ENCODE measurements around the gene AKT3. TPM values are rescaled to one million over a fixed set of nuclear protein-coding genes. Genes with fewer than 3 reads are reported as not detected.

Gene AKT3
- total RNA-seq, 2 experiments from 2014 or later = 29.3 to 34.6 TPM

GRCh38 chr1:243748227-243748626, 101.8 kb downstream of the AKT3 start:
- POLR2A ChIA-PET = no interaction called here
- no peak for ATAC-seq

GRCh38 chr1:243746751-243747150, 103.3 kb downstream of the AKT3 start:
- POLR2A ChIA-PET = interaction anchor here (0.6 kb wide), 1 partner anchor 35 kb away, joined by 4 read pairs; no protein-coding TSS in a partner anchor
- Mint-ChIP-seq H3K4me3 (no peak overlapping the region), H3K27me3 (no peaks in the 10 kb centered on the region), H3K36me3 (ENCODE audit: low read depth) (peaks cover 3% of the 10 kb centered on the region), H3K4me1 (peaks cover 20% of the 10 kb centered on the region), H3K9me3 (ENCODE audit: low read depth) (no peaks in the 10 kb centered on the region), H3K27ac (no peak overlapping the region)
- no peak for DNase-seq
- intact Hi-C loops (cut with DNase I, micrococcal nuclease) = loop anchor here in 1 of 2 experiments (10.0 kb wide), 1 partner anchor 342 kb away; no protein-coding TSS in a partner anchor
- no peak for ATAC-seq
- CTCF ChIA-PET = interaction anchor here (1.3 kb wide), 1 partner anchor 10 kb away, joined by 3 read pairs; no protein-coding TSS in a partner anchor

More at GRCh38 chr1:243748227-243748626, 101.8 kb downstream of the AKT3 start:
- H3K4me1 Mint-ChIP-seq = peaks cover 23% of the 10 kb centered on the region
- no peaks in the 10 kb centered on the region for H3K27me3 Mint-ChIP-seq
- no peaks in the 10 kb centered on the region for H3K36me3 Mint-ChIP-seq (ENCODE audit: low read depth)
- no peak overlapping the region for H3K4me3 Mint-ChIP-seq
- CTCF ChIA-PET = interaction anchor here (0.6 to 1.8 kb wide), 10 partner anchors 8 to 406 kb away, joined by 3 to 6 read pairs (median 3); no protein-coding TSS in a partner anchor
- DNase-seq = no peak
- intact Hi-C loops (cut with DNase I, micrococcal nuclease) = loop anchor here (1.0 to 10.0 kb wide), 3 partner anchors 343 to 525 kb away; no protein-coding TSS in a partner anchor
- H3K9me3 Mint-ChIP-seq (ENCODE audit: low read depth) = no peaks in the 10 kb centered on the region
- H3K27ac Mint-ChIP-seq = no peak overlapping the region

GRCh38 chr1:243745356-243745755, 104.7 kb downstream of the AKT3 start:
- DNase-seq (no peak), ATAC-seq (no peak)
- Mint-ChIP-seq H3K4me3 (no peak overlapping the region), H3K27me3 (no peaks in the 10 kb centered on the region), H3K9me3 (ENCODE audit: low read depth) (no peaks in the 10 kb centered on the region), H3K36me3 (ENCODE audit: low read depth) (peaks cover 3% of the 10 kb centered on the region), H3K4me1 (peaks cover 16% of the 10 kb centered on the region), H3K27ac (no peak overlapping the region)
- ChIA-PET POLR2A (no interaction called here), CTCF (interaction anchor here (1.3 to 1.5 kb wide), 2 partner anchors 8 to 402 kb away, joined by 3 read pairs; no protein-coding TSS in a partner anchor)
- intact Hi-C loops (cut with DNase I, micrococcal nuclease) = loop anchor here in 1 of 2 experiments (10.0 kb wide), 1 partner anchor 341 kb away; no protein-coding TSS in a partner anchor

- DNase-seq (no peak), ATAC-seq (no peak)
- POLR2A ChIA-PET = no interaction called here
- intact Hi-C loops (cut with DNase I, micrococcal nuclease) = loop anchor here in 1 of 2 experiments (10.0 kb wide), 1 partner anchor 338 kb away; no protein-coding TSS in a partner anchor
- H3K4me3 Mint-ChIP-seq = no peak overlapping the region
- CTCF ChIA-PET = no interaction called here
- H3K4me1 Mint-ChIP-seq = peaks cover 17% of the 10 kb centered on the region
- peaks cover 7% of the 10 kb centered on the region for H3K36me3 Mint-ChIP-seq (ENCODE audit: low read depth)
- no peak overlapping the region for H3K27ac Mint-ChIP-seq
- no peaks in the 10 kb centered on the region for H3K9me3 Mint-ChIP-seq (ENCODE audit: low read depth)
- H3K27me3 Mint-ChIP-seq = no peaks in the 10 kb centered on the region
Observed at GRCh38 chr1:243742819-243743218, 107.2 kb downstream of the AKT3 start.

GRCh38 chr1:243740255-243740999, 109.6 kb downstream of the AKT3 start:
- intact Hi-C loops (cut with DNase I, micrococcal nuclease) = loop anchor here in 1 of 2 experiments (10.0 kb wide), 1 partner anchor 336 kb away; no protein-coding TSS in a partner anchor
- H3K27ac Mint-ChIP-seq = no peak overlapping the region
- H3K4me1 Mint-ChIP-seq = peaks cover 32% of the 10 kb centered on the region
- ATAC-seq = no peak
- H3K27me3 Mint-ChIP-seq = no peaks in the 10 kb centered on the region
- ChIA-PET POLR2A (no interaction called here), CTCF (interaction anchor here (0.8 to 1.4 kb wide), 3 partner anchors 8 to 16 kb away, joined by 3 to 6 read pairs (median 4); no protein-coding TSS in a partner anchor)
- H3K9me3 Mint-ChIP-seq (ENCODE audit: low read depth) = no peaks in the 10 kb centered on the region
- no peak overlapping the region for H3K4me3 Mint-ChIP-seq
- H3K36me3 Mint-ChIP-seq (ENCODE audit: low read depth) = peaks cover 7% of the 10 kb centered on the region
- no peak for DNase-seq

- DNase-seq (no peak), ATAC-seq (no peak)
- Mint-ChIP-seq H3K27ac (no peak overlapping the region), H3K4me1 (peaks cover 32% of the 10 kb centered on the region), H3K4me3 (no peak overlapping the region), H3K36me3 (ENCODE audit: low read depth) (peaks cover 7% of the 10 kb centered on the region), H3K27me3 (no peaks in the 10 kb centered on the region), H3K9me3 (ENCODE audit: low read depth) (no peaks in the 10 kb centered on the region)
- intact Hi-C loops (cut with DNase I, micrococcal nuclease) = loop anchor here in 1 of 2 experiments (10.0 kb wide), 1 partner anchor 335 kb away; no protein-coding TSS in a partner anchor
- POLR2A ChIA-PET = no interaction called here
- CTCF ChIA-PET = interaction anchor here (1.1 to 1.4 kb wide), 2 partner anchors 9 to 15 kb away, joined by 4 to 6 read pairs; no protein-coding TSS in a partner anchor
Observed at GRCh38 chr1:243739335-243740003, 110.6 kb downstream of the AKT3 start.

GRCh38 chr1:243738020-243738419, 112.0 kb downstream of the AKT3 start:
- Mint-ChIP-seq H3K4me1 (peaks cover 32% of the 10 kb centered on the region), H3K4me3 (no peak overlapping the region), H3K27me3 (no peaks in the 10 kb centered on the region), H3K27ac (no peak overlapping the region), H3K36me3 (ENCODE audit: low read depth) (peaks cover 7% of the 10 kb centered on the region), H3K9me3 (ENCODE audit: low read depth) (no peaks in the 10 kb centered on the region)
- ATAC-seq (no peak), DNase-seq (no peak)
- intact Hi-C loops (cut with DNase I, micrococcal nuclease) = no loop called here
- ChIA-PET CTCF (interaction anchor here (1.0 to 1.6 kb wide), 2 partner anchors 10 to 14 kb away, joined by 4 to 6 read pairs; no protein-coding TSS in a partner anchor), POLR2A (no interaction called here)

GRCh38 chr1:243735457-243735856, 114.6 kb downstream of the AKT3 start:
- Mint-ChIP-seq H3K27me3 (no peaks in the 10 kb centered on the region), H3K36me3 (ENCODE audit: low read depth) (peaks cover 6% of the 10 kb centered on the region), H3K9me3 (ENCODE audit: low read depth) (no peaks in the 10 kb centered on the region), H3K27ac (no peak overlapping the region), H3K4me3 (no peak overlapping the region), H3K4me1 (peaks cover 24% of the 10 kb centered on the region)
- peak; percentile 15 for DNase-seq
- POLR2A ChIA-PET = no interaction called here
- peak; percentile 36 for ATAC-seq
- CTCF ChIA-PET = interaction anchor here (1.0 kb wide), 1 partner anchor 13 kb away, joined by 4 read pairs; no protein-coding TSS in a partner anchor
- intact Hi-C loops (cut with DNase I, micrococcal nuclease) = loop anchor here in 1 of 2 experiments (2.0 kb wide), 1 partner anchor 139 kb away; no protein-coding TSS in a partner anchor

- intact Hi-C loops (cut with DNase I, micrococcal nuclease) = loop anchor here in 1 of 2 experiments (2.0 kb wide), 1 partner anchor 138 kb away; no protein-coding TSS in a partner anchor
- H3K4me1 Mint-ChIP-seq = peaks cover 18% of the 10 kb centered on the region
- H3K4me3 Mint-ChIP-seq = no peak overlapping the region
- H3K36me3 Mint-ChIP-seq (ENCODE audit: low read depth) = peaks cover 7% of the 10 kb centered on the region
- ATAC-seq (peak; percentile 60), DNase-seq (no peak)
- H3K27ac Mint-ChIP-seq = no peak overlapping the region
- H3K9me3 Mint-ChIP-seq (ENCODE audit: low read depth) = no peaks in the 10 kb centered on the region
- ChIA-PET CTCF (no interaction called here), POLR2A (no interaction called here)
- no peaks in the 10 kb centered on the region for H3K27me3 Mint-ChIP-seq
Observed at GRCh38 chr1:243734308-243734695, 115.7 kb downstream of the AKT3 start.

- DNase-seq (no peak), ATAC-seq (no peak)
- H3K9me3 Mint-ChIP-seq (ENCODE audit: low read depth) = no peaks in the 10 kb centered on the region
- H3K4me3 Mint-ChIP-seq = no peak overlapping the region
- intact Hi-C loops (cut with DNase I, micrococcal nuclease) = loop anchor here in 1 of 2 experiments (2.0 kb wide), 1 partner anchor 137 kb away; no protein-coding TSS in a partner anchor
- ChIA-PET CTCF (interaction anchor here (0.7 kb wide), 1 partner anchor 112 kb away, joined by 3 read pairs; no protein-coding TSS in a partner anchor), POLR2A (no interaction called here)
- H3K4me1 Mint-ChIP-seq = peaks cover 22% of the 10 kb centered on the region
- H3K36me3 Mint-ChIP-seq (ENCODE audit: low read depth) = peaks cover 7% of the 10 kb centered on the region
- H3K27ac Mint-ChIP-seq = no peak overlapping the region
- H3K27me3 Mint-ChIP-seq = no peaks in the 10 kb centered on the region
Observed at GRCh38 chr1:243733670-243734307, 116.3 kb downstream of the AKT3 start.

GRCh38 chr1:243732637-243733036, 117.4 kb downstream of the AKT3 start:
- intact Hi-C loops (cut with DNase I, micrococcal nuclease) = no loop called here
- H3K36me3 Mint-ChIP-seq (ENCODE audit: low read depth) = peaks cover 7% of the 10 kb centered on the region
- no peaks in the 10 kb centered on the region for H3K9me3 Mint-ChIP-seq (ENCODE audit: low read depth)
- ChIA-PET POLR2A (interaction anchor here (0.6 kb wide), 1 partner anchor 238 kb away, joined by 5 read pairs; no protein-coding TSS in a partner anchor), CTCF (interaction anchor here (0.8 to 1.2 kb wide), 3 partner anchors 8 to 158 kb away, joined by 3 read pairs; no protein-coding TSS in a partner anchor)
- DNase-seq (no peak), ATAC-seq (no peak)
- H3K27me3 Mint-ChIP-seq = no peaks in the 10 kb centered on the region
- no peak overlapping the region for H3K27ac Mint-ChIP-seq
- H3K4me1 Mint-ChIP-seq = peaks cover 24% of the 10 kb centered on the region
- H3K4me3 Mint-ChIP-seq = no peak overlapping the region

Measured in activated CD4-positive, alpha-beta T cell treated with anti-CD3 and anti-CD28 coated beads for 36 hours (primary cell).